Neuron (in vitro differentiated cells): ENCODE data around the gene ITPK1.

Source experiments
- H2AFZ ChIP-seq: one replicate; pipeline ENCODE4 v1.6.1; 2013; ENCODE audit warnings: low read depth, mild to moderate bottlenecking, inconsistent platforms, low read length, moderate library complexity
- H3K27me3 ChIP-seq: one replicate; pipeline ENCODE4 v1.6.1; 2013; ENCODE audit warnings: low read length; ENCODE audit not compliant: insufficient read depth
- H3K36me3 ChIP-seq: one replicate; pipeline ENCODE4 v1.6.1; 2013; ENCODE audit warnings: low read length; ENCODE audit not compliant: insufficient read depth
- H3K4me1 ChIP-seq: one replicate; pipeline ENCODE4 v1.6.1; 2013; ENCODE audit warnings: low read length; ENCODE audit not compliant: insufficient read depth
- H3K4me3 ChIP-seq: 2 replicates; pipeline ENCODE4 v1.5.1; 2013; ENCODE audit warnings: mild to moderate bottlenecking, low read length, moderate library complexity
- H3K9me3 ChIP-seq: one replicate; pipeline ENCODE4 v1.6.1; 2013; ENCODE audit warnings: low read length

The ITPK1 gene

GRCh38 chr14:92961567-92961855, 154.2 kb downstream of the ITPK1 start:
- no peaks in the 10 kb centered on the region for H3K27me3 ChIP-seq
- H3K36me3 ChIP-seq: peaks cover 3% of the 10 kb centered on the region
- no peak overlapping the region for H2AFZ ChIP-seq
- no peaks in the 10 kb centered on the region for H3K9me3 ChIP-seq
- peaks cover 23% of the 10 kb centered on the region for H3K4me1 ChIP-seq
- H3K4me3 ChIP-seq: no peak overlapping the region

GRCh38 chr14:92960706-92961566, 154.8 kb downstream of the ITPK1 start:
- Histone ChIP-seq H3K4me1 (peaks cover 23% of the 10 kb centered on the region), H2AFZ (no peak overlapping the region), H3K9me3 (no peaks in the 10 kb centered on the region), H3K36me3 (peaks cover 3% of the 10 kb centered on the region), H3K4me3 (no peak overlapping the region), H3K27me3 (no peaks in the 10 kb centered on the region)

DNA sequence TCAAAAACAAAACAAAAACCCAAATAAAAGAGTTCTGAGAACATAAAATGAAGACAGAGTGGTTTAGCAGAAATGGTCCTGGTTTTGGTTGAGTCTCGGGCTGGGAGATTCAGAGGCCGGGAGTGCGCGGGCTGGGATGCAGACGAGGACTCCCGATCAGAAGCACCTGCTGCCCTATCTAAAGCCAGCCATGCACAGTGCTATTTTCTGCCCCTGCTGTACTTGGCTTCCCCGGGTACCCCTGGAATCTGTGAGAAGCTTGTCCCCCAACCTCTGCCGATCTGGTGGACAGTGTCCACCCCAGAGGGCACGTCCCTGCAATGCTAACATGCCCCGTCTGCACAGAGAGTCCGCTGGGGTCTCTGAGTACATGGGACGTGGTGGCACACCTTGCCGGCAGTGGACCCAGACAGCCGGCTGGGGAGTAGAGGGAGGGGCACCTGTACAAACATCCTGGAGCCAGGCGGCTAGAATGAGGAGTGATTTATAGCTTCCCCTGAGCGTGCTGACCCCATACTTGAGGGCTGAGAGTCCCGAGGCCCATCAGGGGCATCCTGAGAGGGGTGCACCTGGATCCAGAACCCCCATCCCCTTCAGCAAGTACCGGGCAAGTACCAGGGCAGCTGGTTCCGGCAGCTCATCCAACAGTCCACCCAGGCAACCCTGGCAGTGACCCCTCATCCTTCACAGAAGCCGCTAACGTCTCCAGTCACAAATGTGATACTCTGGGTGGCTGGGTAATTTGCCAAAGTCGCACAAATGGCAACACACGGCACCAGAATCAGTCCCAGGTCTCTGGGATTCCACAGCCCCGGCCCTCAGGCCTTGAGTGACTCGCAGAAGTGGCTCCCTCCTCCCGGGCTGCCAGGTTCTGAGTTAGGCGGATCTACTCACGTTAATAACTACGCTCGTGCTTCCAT, 155.7 kb downstream of the ITPK1 start:
- H3K27me3 ChIP-seq: no peaks in the 10 kb centered on the region

GRCh38 chr14:92959189-92959531, 156.6 kb downstream of the ITPK1 start:
- Histone ChIP-seq H2AFZ (no peak overlapping the region), H3K4me1 (peaks cover 23% of the 10 kb centered on the region), H3K4me3 (no peak overlapping the region), H3K27me3 (no peaks in the 10 kb centered on the region), H3K36me3 (peaks cover 3% of the 10 kb centered on the region), H3K9me3 (no peaks in the 10 kb centered on the region)

More for the DNA sequence above, 155.7 kb downstream of the ITPK1 start:
- no peak overlapping the region for H2AFZ ChIP-seq
- H3K4me1 ChIP-seq: peaks cover 23% of the 10 kb centered on the region
- no peaks in the 10 kb centered on the region for H3K9me3 ChIP-seq
- H3K4me3 ChIP-seq: no peak overlapping the region
- peaks cover 3% of the 10 kb centered on the region for H3K36me3 ChIP-seq

- Histone ChIP-seq H3K36me3 (peaks cover 3% of the 10 kb centered on the region), H3K4me3 (no peak overlapping the region), H3K4me1 (peaks cover 20% of the 10 kb centered on the region), H2AFZ (no peak overlapping the region), H3K27me3 (no peaks in the 10 kb centered on the region), H3K9me3 (no peaks in the 10 kb centered on the region)
These were observed 157.1 kb downstream of the ITPK1 start for GRCh38 chr14:92958373-92959188.

DNA sequence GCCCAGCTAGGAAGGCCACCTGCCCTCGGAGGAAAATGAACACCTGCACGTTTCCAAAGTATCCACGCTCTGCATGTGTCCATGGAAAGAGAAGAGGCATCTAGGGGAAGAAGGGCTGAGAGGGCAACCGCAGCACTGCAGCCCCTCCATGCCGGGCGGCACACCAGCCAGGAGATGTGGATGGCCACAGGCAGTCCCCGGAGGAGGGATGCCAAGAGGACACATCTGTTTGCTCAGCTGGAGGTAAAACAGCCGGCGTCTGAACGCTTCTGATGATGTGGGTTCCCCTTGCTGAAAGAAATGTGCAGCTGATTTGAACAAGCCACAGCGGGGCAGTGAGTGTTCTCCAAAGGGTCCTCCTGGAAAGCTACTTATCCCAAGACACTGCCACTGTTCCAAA, 158.8 kb downstream of the ITPK1 start:
- Histone ChIP-seq H2AFZ (no peak overlapping the region), H3K4me1 (peaks cover 9% of the 10 kb centered on the region), H3K36me3 (peaks cover 3% of the 10 kb centered on the region), H3K4me3 (no peak overlapping the region), H3K27me3 (no peaks in the 10 kb centered on the region), H3K9me3 (no peaks in the 10 kb centered on the region)

DNA sequence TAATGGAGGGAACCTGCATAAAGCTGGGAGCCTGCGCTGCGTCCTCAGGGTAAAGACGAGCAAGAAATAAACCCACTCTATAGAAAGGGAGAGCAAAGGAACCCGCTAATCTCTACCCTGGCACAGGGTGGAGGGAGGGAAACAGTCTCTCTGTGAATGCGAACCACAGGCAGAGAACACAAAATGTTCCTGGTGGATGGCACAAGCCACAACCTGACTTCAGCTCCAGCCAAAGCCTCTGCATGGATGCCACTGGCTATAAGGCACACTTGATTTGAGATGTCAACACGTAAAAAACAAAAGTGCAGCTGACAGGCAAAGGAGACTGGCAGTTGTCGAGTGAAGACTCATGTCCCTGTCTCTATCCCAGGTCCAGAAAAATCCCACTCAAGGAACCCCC, 160.3 kb downstream of the ITPK1 start:
- H3K27me3 ChIP-seq: no peaks in the 10 kb centered on the region
- peaks cover 9% of the 10 kb centered on the region for H3K4me1 ChIP-seq
- H3K9me3 ChIP-seq: no peaks in the 10 kb centered on the region
- H3K4me3 ChIP-seq: no peak overlapping the region
- H2AFZ ChIP-seq: no peak overlapping the region
- peaks cover 3% of the 10 kb centered on the region for H3K36me3 ChIP-seq

DNA sequence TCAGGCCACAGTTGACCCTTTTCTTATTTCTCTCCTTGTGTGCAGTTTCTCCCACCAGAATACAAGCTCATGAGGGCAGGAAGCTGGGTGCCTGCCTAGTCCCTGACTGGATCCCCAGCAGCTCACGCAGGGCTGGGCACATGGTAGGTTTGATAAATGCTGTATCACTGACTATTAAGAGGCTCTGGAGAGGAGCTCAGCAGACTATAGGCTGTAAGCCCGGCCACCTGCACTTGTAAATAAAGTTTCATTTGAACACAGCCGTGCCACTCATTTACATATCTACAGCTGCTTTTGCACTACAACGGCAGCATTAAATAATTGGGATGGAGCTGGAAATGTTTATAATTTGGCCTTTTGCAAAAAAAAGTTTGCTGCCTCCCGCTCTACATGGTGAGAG, 160.8 kb downstream of the ITPK1 start:
- peaks cover 9% of the 10 kb centered on the region for H3K4me1 ChIP-seq
- H3K27me3 ChIP-seq: no peaks in the 10 kb centered on the region
- H3K36me3 ChIP-seq: peaks cover 3% of the 10 kb centered on the region
- no peak overlapping the region for H3K4me3 ChIP-seq
- H2AFZ ChIP-seq: no peak overlapping the region
- H3K9me3 ChIP-seq: no peaks in the 10 kb centered on the region

- Histone ChIP-seq H2AFZ (no peak overlapping the region), H3K36me3 (peaks cover 3% of the 10 kb centered on the region), H3K4me3 (no peak overlapping the region), H3K4me1 (no peaks in the 10 kb centered on the region), H3K27me3 (no peaks in the 10 kb centered on the region), H3K9me3 (no peaks in the 10 kb centered on the region)
These were observed 162.2 kb downstream of the ITPK1 start for GRCh38 chr14:92953526-92953925.

DNA sequence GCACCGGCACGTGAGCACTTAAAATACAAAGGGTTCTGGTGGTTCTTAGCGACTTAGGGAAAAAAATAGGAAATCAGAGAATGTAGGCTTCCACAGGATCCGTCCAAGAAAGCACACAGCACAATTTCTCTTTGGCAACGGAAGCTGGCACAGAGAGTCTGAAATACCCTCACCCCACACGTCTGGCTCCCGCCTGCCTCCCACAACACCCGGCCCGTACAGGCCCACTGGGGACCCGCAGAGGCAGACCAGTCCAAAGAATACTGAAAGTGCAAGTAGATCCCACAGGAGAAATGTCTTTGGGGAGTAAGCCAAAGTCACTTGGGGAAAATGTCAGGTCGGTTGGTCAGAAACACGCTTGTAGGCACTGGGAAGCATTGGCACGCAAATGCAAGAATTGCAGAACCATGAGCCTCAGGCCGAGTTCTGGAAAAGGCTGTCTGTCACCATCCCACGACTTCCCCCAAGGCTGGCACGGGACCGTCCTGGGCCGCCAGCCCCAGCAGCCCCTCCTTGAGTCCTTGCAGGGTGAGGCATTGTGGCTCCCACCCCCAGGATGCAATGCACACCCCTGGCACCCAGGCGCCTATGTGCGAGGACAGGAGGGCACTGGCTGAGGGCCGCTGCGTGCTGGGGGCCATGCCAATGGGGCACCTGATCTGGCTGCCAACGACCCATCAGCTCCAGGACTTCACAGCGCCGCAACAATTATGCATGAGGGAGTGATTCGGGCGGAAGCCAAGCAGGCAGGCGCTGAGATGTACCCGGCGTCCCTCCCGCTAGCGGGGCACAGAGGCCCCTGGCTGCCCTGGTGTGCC, 163.0 kb downstream of the ITPK1 start:
- peaks cover 3% of the 10 kb centered on the region for H3K36me3 ChIP-seq
- H3K4me3 ChIP-seq: no peak overlapping the region
- no peaks in the 10 kb centered on the region for H3K27me3 ChIP-seq
- H3K9me3 ChIP-seq: no peaks in the 10 kb centered on the region
- H2AFZ ChIP-seq: no peak overlapping the region
- H3K4me1 ChIP-seq: no peaks in the 10 kb centered on the region

- no peaks in the 10 kb centered on the region for H3K9me3 ChIP-seq
- no peak overlapping the region for H3K4me3 ChIP-seq
- no peaks in the 10 kb centered on the region for H3K27me3 ChIP-seq
- no peaks in the 10 kb centered on the region for H3K36me3 ChIP-seq
- no peaks in the 10 kb centered on the region for H3K4me1 ChIP-seq
- no peak overlapping the region for H2AFZ ChIP-seq
These were observed 163.7 kb downstream of the ITPK1 start for GRCh38 chr14:92951912-92952471.

GRCh38 chr14:92951261-92951660, 164.5 kb downstream of the ITPK1 start:
- no peaks in the 10 kb centered on the region for H3K9me3 ChIP-seq
- H2AFZ ChIP-seq: no peak overlapping the region
- no peak overlapping the region for H3K4me3 ChIP-seq
- no peaks in the 10 kb centered on the region for H3K27me3 ChIP-seq
- H3K4me1 ChIP-seq: no peaks in the 10 kb centered on the region
- H3K36me3 ChIP-seq: peaks cover under 1% of the 10 kb centered on the region
